Right atrium auricular region (tissue), 2 donors: ENCODE measurements around the gene ASB3. TPM values are rescaled to one million over a fixed set of nuclear protein-coding genes. Genes with fewer than 3 reads are reported as not detected.
"Not testable (repeated sequence)": the region's sequence is repeated elsewhere in the genome, so short reads cannot be mapped to it uniquely, and the experiment has no call there.

ENCODE experiments used
- DNase-seq: peaks from one replicate; pipeline ENCODE4 v3.0.0-alpha.2; 2019; ENCODE audit warnings: low spot score
- H3K27ac ChIP-seq, 2 donors: fragments of 200-600 bp; sonication (generic); 1 replicate in 1 of 2; 2 replicates in 1 of 2; pipeline ENCODE4 v1.5.1; 2016 to 2019
- H3K27me3 ChIP-seq, 2 donors: fragments of 200-600 bp; sonication (generic); one replicate each; pipeline versions ENCODE4 v1.5.1 to v1.6.0; 2017 to 2019
- H3K36me3 ChIP-seq: fragments of 200-600 bp; sonication (generic); one replicate; pipeline ENCODE4 v1.5.1; 2016
- H3K4me1 ChIP-seq, 2 donors: fragments of 200-600 bp; sonication (generic); one replicate each; pipeline versions ENCODE4 v1.5.1 to v1.6.0; 2017 to 2019
- H3K4me3 ChIP-seq, 2 donors: fragments of 200-600 bp; sonication (generic); 1 replicate in 1 of 2; 2 replicates in 1 of 2; pipeline ENCODE4 v1.5.1; 2017 to 2019; ENCODE audit warnings: mild to moderate bottlenecking in 1 of 2, moderate library complexity in 1 of 2
- H3K9me3 ChIP-seq, 2 donors: fragments of 200-600 bp; sonication (generic); one replicate each; pipeline ENCODE4 v1.5.1; 2019
- total RNA-seq, 2 donors: library from RNA; depleted of rRNA; stranded (reverse); fragments of >200 nt; gene quantifications; one replicate each; pipeline ENCODE4 v1.1.0, GENCODE V29; 2016
- TF ChIP-seq, protein P1 (sequence below), 2 donors: fragments of 200-600 bp; sonication (generic); IDR thresholded peaks; one replicate each; pipeline ENCODE4 v1.5.1; 2019; ENCODE audit warnings: antibody characterized with exemption in 2 of 2

Gene ASB3, protein sequence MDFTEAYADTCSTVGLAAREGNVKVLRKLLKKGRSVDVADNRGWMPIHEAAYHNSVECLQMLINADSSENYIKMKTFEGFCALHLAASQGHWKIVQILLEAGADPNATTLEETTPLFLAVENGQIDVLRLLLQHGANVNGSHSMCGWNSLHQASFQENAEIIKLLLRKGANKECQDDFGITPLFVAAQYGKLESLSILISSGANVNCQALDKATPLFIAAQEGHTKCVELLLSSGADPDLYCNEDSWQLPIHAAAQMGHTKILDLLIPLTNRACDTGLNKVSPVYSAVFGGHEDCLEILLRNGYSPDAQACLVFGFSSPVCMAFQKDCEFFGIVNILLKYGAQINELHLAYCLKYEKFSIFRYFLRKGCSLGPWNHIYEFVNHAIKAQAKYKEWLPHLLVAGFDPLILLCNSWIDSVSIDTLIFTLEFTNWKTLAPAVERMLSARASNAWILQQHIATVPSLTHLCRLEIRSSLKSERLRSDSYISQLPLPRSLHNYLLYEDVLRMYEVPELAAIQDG
- 10 to 100 TPM in 1 of 2 donors, 1 to 10 TPM in 1; 9.2 to 11.4 TPM for total RNA-seq

DNA sequence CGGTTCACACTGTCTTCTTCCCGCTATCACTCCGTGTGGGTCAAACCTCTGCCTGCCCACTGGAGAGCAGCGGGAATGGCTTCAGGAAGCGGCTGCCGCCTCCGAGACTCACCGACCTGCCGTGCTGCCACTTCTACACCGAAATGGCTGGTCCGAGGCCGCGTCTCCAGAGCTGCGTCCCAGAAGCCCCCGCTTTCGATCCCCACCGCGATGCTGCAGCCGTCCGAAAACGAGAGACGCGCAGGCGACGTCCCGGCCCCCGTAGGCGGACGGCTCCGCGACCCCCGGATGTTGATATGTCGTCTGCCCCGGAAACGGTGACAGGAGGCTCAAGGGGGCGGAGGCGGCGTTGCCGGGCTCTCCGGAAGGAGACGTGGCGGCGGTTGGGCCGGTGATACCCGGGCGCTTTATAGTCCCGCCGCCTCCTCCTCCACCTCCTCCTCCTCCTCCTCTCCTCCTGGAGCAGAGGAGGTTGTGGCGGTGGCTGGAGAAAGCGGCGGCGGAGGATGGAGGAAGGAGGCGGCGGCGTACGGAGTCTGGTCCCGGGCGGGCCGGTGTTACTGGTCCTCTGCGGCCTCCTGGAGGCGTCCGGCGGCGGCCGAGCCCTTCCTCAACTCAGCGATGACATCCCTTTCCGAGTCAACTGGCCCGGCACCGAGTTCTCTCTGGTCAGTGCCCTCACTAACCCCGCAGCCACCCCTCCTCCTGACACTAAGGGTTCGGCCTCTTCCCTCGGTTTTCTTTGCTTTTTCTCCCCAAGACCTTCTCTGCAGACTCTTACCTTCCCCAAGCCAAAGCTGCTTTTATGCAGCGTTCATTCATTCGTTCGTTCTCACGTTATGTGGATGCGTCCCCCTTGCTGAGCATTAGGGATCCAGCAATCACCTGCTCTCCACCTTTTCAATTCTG is at the start of gene ASB3, which contains the start of gene ERLEC1:
ASB3 (minus strand) TSS at position 249 of the 909 bp plus-strand sequence. CDS start 21,381 bp downstream, outside the sequence.
ERLEC1 (plus strand) TSS at position 340 of the 909 bp plus-strand sequence; CDS start at position 507, 167 bp downstream.
- Histone ChIP-seq H3K27ac (peak within 1 kb of the TSS; percentile 80 to 81), H3K27me3 (no peaks in the 10 kb centered on the region), H3K4me3 (peak within 1 kb of the TSS; percentile 84 to 90), H3K9me3 (no peaks in the 10 kb centered on the region), H3K36me3 (no peaks in the 10 kb centered on the region), H3K4me1 (peaks cover 0 to 35% of the 10 kb centered on the region in 2 donors)
- DNase-seq = peak; percentile 87
- TF ChIP-seq, protein P1, sequence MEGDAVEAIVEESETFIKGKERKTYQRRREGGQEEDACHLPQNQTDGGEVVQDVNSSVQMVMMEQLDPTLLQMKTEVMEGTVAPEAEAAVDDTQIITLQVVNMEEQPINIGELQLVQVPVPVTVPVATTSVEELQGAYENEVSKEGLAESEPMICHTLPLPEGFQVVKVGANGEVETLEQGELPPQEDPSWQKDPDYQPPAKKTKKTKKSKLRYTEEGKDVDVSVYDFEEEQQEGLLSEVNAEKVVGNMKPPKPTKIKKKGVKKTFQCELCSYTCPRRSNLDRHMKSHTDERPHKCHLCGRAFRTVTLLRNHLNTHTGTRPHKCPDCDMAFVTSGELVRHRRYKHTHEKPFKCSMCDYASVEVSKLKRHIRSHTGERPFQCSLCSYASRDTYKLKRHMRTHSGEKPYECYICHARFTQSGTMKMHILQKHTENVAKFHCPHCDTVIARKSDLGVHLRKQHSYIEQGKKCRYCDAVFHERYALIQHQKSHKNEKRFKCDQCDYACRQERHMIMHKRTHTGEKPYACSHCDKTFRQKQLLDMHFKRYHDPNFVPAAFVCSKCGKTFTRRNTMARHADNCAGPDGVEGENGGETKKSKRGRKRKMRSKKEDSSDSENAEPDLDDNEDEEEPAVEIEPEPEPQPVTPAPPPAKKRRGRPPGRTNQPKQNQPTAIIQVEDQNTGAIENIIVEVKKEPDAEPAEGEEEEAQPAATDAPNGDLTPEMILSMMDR (IDR thresholded peaks at IDR 0.05) = peak in 1 of 2 donors; percentile 35

DNA sequence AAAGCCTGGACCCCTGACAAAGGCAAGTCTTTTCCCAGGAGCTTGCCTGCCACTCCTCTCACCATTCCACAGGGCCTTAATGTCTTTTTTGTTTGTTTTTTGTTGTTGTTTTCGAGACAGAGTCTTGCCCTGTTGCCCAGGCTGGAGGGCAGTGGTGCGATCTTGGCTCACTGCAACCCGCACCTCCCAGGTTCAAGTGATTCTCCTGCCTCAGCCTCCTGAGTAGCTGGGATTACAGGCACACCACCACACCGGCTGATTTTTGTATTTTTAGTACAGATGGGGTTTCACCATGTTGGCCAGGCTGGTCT is 43.2 kb upstream of the ASB3 start:
- H3K4me3 ChIP-seq, H3K27ac ChIP-seq, H3K9me3 ChIP-seq, H3K36me3 ChIP-seq, DNase-seq, H3K27me3 ChIP-seq: not testable (repeated sequence)
- H3K4me1 ChIP-seq = peaks cover 0 to 13% of the 10 kb centered on the region in 2 donors

DNA sequence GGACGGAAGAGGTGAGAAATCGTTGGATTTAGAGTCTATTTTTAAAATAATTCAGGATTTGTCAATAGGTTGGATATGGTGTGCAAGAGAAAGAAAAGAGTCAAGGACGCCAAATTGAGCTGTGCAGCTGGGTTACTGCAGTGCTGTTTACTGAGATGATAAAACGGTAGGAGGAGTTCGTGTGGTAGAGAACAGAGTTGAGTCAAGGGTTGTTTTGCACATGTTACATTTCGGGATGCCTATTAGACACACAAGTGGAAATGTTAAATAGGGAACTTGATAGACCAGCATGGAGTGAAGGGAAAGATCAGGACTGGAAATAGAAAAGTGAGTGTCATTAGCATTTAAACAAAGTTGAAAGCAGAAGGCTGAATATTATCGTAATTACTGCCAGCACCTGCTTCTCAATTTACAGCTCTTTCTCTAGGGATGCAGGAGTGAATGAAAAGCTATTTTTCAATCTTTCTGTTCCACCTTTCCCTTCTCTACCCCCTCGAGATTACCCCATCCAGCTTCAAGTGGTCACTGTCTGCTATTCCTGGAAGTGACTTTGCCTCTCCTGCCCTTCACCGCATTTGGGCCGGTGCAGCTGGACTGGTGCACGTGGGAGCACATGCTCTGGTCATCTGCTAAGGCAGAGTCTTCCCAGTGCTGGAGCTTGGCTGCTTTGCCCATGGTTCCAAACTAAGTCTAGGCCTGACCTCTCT is 42.7 kb upstream of the ASB3 start:
- Histone ChIP-seq H3K4me3 (no peak overlapping the region), H3K27ac (no peak overlapping the region), H3K9me3 (no peaks in the 10 kb centered on the region), H3K4me1 (peaks cover 0 to 13% of the 10 kb centered on the region in 2 donors), H3K27me3 (no peaks in the 10 kb centered on the region), H3K36me3 (no peaks in the 10 kb centered on the region)
- no peak for DNase-seq
- TF ChIP-seq, protein P1 (IDR thresholded peaks at IDR 0.05) = no peak

DNA sequence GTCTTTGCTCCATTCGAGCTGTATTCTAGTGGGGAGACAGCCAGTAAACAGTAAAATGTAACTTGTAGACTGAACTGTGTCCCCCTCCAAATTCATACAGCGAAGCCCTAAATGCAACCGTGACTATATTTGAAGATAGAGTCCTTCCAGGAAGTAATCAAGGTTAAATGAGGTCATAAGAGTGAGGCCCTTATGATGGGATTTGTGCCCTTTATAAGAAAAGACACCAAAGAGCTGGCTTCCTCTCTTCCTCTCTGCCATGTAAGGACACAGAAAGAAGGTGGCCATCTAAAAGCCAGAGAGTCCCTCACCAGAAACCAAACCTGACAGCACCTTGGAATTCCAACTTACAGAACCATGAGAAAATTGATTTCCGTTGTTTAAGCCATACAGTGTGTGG is 41.6 kb upstream of the ASB3 start:
- TF ChIP-seq, protein P1 (IDR thresholded peaks at IDR 0.05) = no peak
- Histone ChIP-seq H3K4me3 (no peak overlapping the region), H3K36me3 (no peaks in the 10 kb centered on the region), H3K9me3 (no peaks in the 10 kb centered on the region), H3K4me1 (peaks cover 0 to 13% of the 10 kb centered on the region in 2 donors), H3K27ac (peak overlapping the region in 1 of 2 donors; percentile 47), H3K27me3 (no peaks in the 10 kb centered on the region)
- DNase-seq = no peak

DNA sequence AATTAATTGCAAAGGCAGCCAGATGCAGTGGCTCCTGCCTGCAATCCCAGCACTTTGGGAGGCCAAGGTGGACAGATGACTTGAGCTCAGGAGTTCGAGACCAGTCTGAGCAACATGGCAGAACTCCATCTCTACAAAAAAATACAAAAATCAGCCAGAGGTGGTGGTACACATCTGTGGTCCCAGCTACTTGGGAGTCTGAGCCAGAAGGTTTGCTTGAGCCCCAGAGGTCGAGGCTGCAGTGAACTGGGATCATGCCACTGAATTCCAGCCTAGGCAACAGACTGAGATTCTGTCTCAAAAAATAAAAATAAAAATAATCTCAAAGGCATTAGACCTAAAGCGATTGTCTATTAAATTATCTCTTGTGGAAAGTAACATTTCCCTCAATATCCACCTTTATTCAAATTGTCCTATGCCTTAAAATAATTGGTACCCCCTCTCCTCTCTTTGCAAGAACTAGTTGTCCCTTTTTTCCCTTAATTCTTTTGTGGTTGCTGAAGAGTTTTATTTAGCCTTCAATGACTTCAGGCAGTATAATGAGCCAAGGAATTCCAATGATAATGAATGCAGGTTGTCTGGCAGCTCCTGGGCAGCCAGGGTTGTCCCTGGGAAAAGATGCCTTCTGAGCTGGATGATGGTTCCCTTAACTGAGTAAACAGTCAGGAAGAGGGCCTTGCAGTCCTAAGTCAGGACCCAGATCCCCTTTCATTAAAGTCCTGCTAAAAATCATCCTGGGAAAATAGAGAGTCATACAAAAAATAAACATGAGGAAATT is 40.8 kb upstream of the ASB3 start:
- TF ChIP-seq, protein P1 (IDR thresholded peaks at IDR 0.05) = no peak

More for the DNA sequence above, 40.8 kb upstream of the ASB3 start:
- Histone ChIP-seq H3K9me3 (no peaks in the 10 kb centered on the region), H3K4me3 (no peak overlapping the region), H3K36me3 (no peaks in the 10 kb centered on the region), H3K27ac (peak overlapping the region in 1 of 2 donors; percentile 47), H3K27me3 (no peaks in the 10 kb centered on the region), H3K4me1 (peaks cover 0 to 13% of the 10 kb centered on the region in 2 donors)
- DNase-seq = no peak
